Sigmoid colon (tissue), 7 donors: ENCODE measurements around the gene SETDB2. TPM values are rescaled to one million over a fixed set of nuclear protein-coding genes. Genes with fewer than 3 reads are reported as not detected.

Experiments
- DNase-seq: peaks from one replicate; pipeline ENCODE4 v3.0.0-alpha.2; 2019
- H3K27ac ChIP-seq, 4 donors: fragments of 200-600 bp; sonication (generic); one replicate each; pipeline ENCODE4 v1.5.1; 2016 to 2019; ENCODE audit warnings: mild to moderate bottlenecking in 1 of 4
- H3K27me3 ChIP-seq, 3 donors: fragments of 200-600 bp; sonication (generic); one replicate each; pipeline ENCODE4 v1.5.1; 2019; ENCODE audit warnings: mild to moderate bottlenecking in 1 of 3
- H3K36me3 ChIP-seq, 4 donors: fragments of 200-600 bp; sonication (generic); one replicate each; pipeline ENCODE4 v1.5.1; 2016 to 2019
- H3K4me1 ChIP-seq, 4 donors: fragments of 200-600 bp; sonication (generic); one replicate each; pipeline ENCODE4 v1.5.1; 2017 to 2019
- H3K4me3 ChIP-seq, 4 donors: fragments of 200-600 bp; sonication (generic); one replicate each; pipeline ENCODE4 v1.5.1; 2017 to 2019; ENCODE audit warnings: mild to moderate bottlenecking in 2 of 4, moderate library complexity in 1 of 4
- H3K9me3 ChIP-seq, 4 donors: fragments of 200-600 bp in 3 of 4; sonication (generic) in 3 of 4; one replicate each; pipeline versions ENCODE4 v1.5.1 to v1.6.1; 2013 to 2019
- CTCF ChIP-seq, 4 experiments: fragments of 450-650 bp in 3 of 4; fragments of 200-600 bp in 1 of 4; IDR thresholded peaks; one replicate each; pipeline ENCODE4 v1.5.1; 2016 to 2019; ENCODE audit warnings: antibody characterized with exemption in 4 of 4, mild to moderate bottlenecking in 3 of 4, moderate library complexity in 2 of 4
- EP300 ChIP-seq, 4 donors: sonication (generic); formaldehyde crosslinking; IDR thresholded peaks; one replicate each; pipeline ENCODE4 v1.6.1; 2017; ENCODE audit warnings: antibody characterized with exemption in 4 of 4
- POLR2A ChIP-seq, 2 donors: fragments of 450-650 bp; IDR thresholded peaks; one replicate each; pipeline ENCODE4 v1.6.1; 2016; ENCODE audit warnings: antibody characterized with exemption in 2 of 2, mild to moderate bottlenecking in 2 of 2, moderate library complexity in 2 of 2
- POLR2AphosphoS5 ChIP-seq, 4 donors: sonication (generic); formaldehyde crosslinking; IDR thresholded peaks; one replicate each; pipeline ENCODE4 v1.6.1; 2017; ENCODE audit warnings: antibody characterized with exemption in 4 of 4
- WGBS, 2 donors: extraction: QIAGEN DNeasy Blood & Tissue Kit; methylation state at CpG; one replicate each; pipeline ENCODE4 v1.1.7; 2013; 5-methylcytosine and 5-hydroxymethylcytosine counted together
- intact Hi-C: fragments of 100-400 bp; cut with DNase I; formaldehyde crosslinking; loops from one replicate; pipeline ENCODE4 v1.15.1; 2023
- polyA plus RNA-seq, 3 donors: library from polyadenylated mRNA; stranded (reverse); fragments of 200-250 nt; gene quantifications; one replicate each; pipeline ENCODE4 v1.2.3, GENCODE V29; 2013
- total RNA-seq, 4 donors: library from RNA; depleted of rRNA; stranded (reverse); fragments of >200 nt; gene quantifications; one replicate each; pipeline ENCODE4 v1.1.0, GENCODE V29; 2016
- donor health status: healthy with polysubstance abuse.
- donor health status: Bipolar disorder and iron deficiency.
- donor health status: healthy.

The SETDB2 gene
- total and polyA plus RNA-seq, 7 donors: 3.6 to 12.5 (median 7.5) TPM

- intact Hi-C loops: loop anchor here (10.0 kb wide), 1 partner anchor 717 kb away; no protein-coding TSS in a partner anchor
- H3K36me3 ChIP-seq: no peaks in the 10 kb centered on the region
- no peaks in the 10 kb centered on the region for H3K27me3 ChIP-seq
- peak overlapping the region in 3 of 4 donors; percentile 70 to 77 (median 73) for H3K27ac ChIP-seq
- peaks cover 0 to 6% (median 0%) of the 10 kb centered on the region in 4 donors for H3K9me3 ChIP-seq
- WGBS, 2 donors: 96 to 97% methylated on average over 4 of the region's 4 CpGs
- TF ChIP-seq POLR2A (IDR thresholded peaks at IDR 0.05) (no peak), POLR2AphosphoS5 (IDR thresholded peaks at IDR 0.05) (peak in 3 of 4 donors; percentile 68 to 79 (median 70)), EP300 (IDR thresholded peaks at IDR 0.05) (peak in 1 of 4 donors; percentile 28), CTCF (IDR thresholded peaks at IDR 0.05) (no peak)
- peaks cover 0 to 41% (median 22%) of the 10 kb centered on the region in 4 donors for H3K4me1 ChIP-seq
- no peak for DNase-seq
- no peak overlapping the region for H3K4me3 ChIP-seq
These were observed 36.1 kb upstream of the SETDB2 start for GRCh38 chr13:49407936-49408335.

- DNase-seq: no peak
- H3K27me3 ChIP-seq: no peaks in the 10 kb centered on the region
- peaks cover 0 to 39% (median 20%) of the 10 kb centered on the region in 4 donors for H3K4me1 ChIP-seq
- intact Hi-C loops: loop anchor here (10.0 kb wide), 1 partner anchor 716 kb away; no protein-coding TSS in a partner anchor
- TF ChIP-seq POLR2AphosphoS5 (IDR thresholded peaks at IDR 0.05) (peak in 2 of 4 donors; percentile 33 to 45), EP300 (IDR thresholded peaks at IDR 0.05) (no peak), CTCF (IDR thresholded peaks at IDR 0.05) (no peak)
- 64 to 82% methylated on average over 3 of the region's 3 CpGs for WGBS, 2 donors
- H3K4me3 ChIP-seq: no peak overlapping the region
- H3K36me3 ChIP-seq: no peaks in the 10 kb centered on the region
- peaks cover 0 to 6% (median 0%) of the 10 kb centered on the region in 4 donors for H3K9me3 ChIP-seq
- H3K27ac ChIP-seq: peak overlapping the region in 3 of 4 donors; percentile 70 to 77 (median 73)
These were observed 35.1 kb upstream of the SETDB2 start for GRCh38 chr13:49409008-49409407.

GRCh38 chr13:49410006-49410405 is 34.1 kb upstream of the SETDB2 start:
- Histone ChIP-seq H3K9me3 (peaks cover 0 to 1% (median 0%) of the 10 kb centered on the region in 4 donors), H3K27ac (peak overlapping the region in 3 of 4 donors; percentile 70 to 77 (median 73)), H3K4me1 (peaks cover 0 to 39% (median 19%) of the 10 kb centered on the region in 4 donors), H3K27me3 (no peaks in the 10 kb centered on the region), H3K4me3 (no peak overlapping the region), H3K36me3 (no peaks in the 10 kb centered on the region)
- no peak for TF ChIP-seq EP300 (IDR thresholded peaks at IDR 0.05)
- no peak for TF ChIP-seq POLR2AphosphoS5 (IDR thresholded peaks at IDR 0.05)
- TF ChIP-seq POLR2A (IDR thresholded peaks at IDR 0.05): no peak
- TF ChIP-seq CTCF (IDR thresholded peaks at IDR 0.05): no peak
- WGBS, 2 donors: 74 to 75% methylated on average over 4 of the region's 4 CpGs
- intact Hi-C loops: no loop called here
- DNase-seq: no peak

GRCh38 chr13:49410477-49410876 is 33.6 kb upstream of the SETDB2 start:
- Histone ChIP-seq H3K4me1 (peaks cover 0 to 39% (median 19%) of the 10 kb centered on the region in 4 donors), H3K36me3 (no peaks in the 10 kb centered on the region), H3K27ac (peak overlapping the region in 3 of 4 donors; percentile 70 to 77 (median 73)), H3K4me3 (no peak overlapping the region), H3K27me3 (no peaks in the 10 kb centered on the region), H3K9me3 (no peaks in the 10 kb centered on the region)
- DNase-seq: no peak
- TF ChIP-seq CTCF (IDR thresholded peaks at IDR 0.05) (no peak), POLR2A (IDR thresholded peaks at IDR 0.05) (no peak), POLR2AphosphoS5 (IDR thresholded peaks at IDR 0.05) (no peak), EP300 (IDR thresholded peaks at IDR 0.05) (no peak)
- intact Hi-C loops: no loop called here

- WGBS, 2 donors: 93 to 96% methylated on average over 5 of the region's 5 CpGs
- TF ChIP-seq POLR2A (IDR thresholded peaks at IDR 0.05): no peak
- no peak for TF ChIP-seq POLR2AphosphoS5 (IDR thresholded peaks at IDR 0.05)
- TF ChIP-seq CTCF (IDR thresholded peaks at IDR 0.05): no peak
- TF ChIP-seq EP300 (IDR thresholded peaks at IDR 0.05): no peak
- H3K4me3 ChIP-seq: no peak overlapping the region
- H3K4me1 ChIP-seq: peaks cover 0 to 39% (median 19%) of the 10 kb centered on the region in 4 donors
- H3K27ac ChIP-seq: peak overlapping the region in 1 of 4 donors; percentile 73
- intact Hi-C loops: no loop called here
- H3K36me3 ChIP-seq: no peaks in the 10 kb centered on the region
- H3K9me3 ChIP-seq: no peaks in the 10 kb centered on the region
- H3K27me3 ChIP-seq: no peaks in the 10 kb centered on the region
- no peak for DNase-seq
These were observed 32.7 kb upstream of the SETDB2 start for GRCh38 chr13:49411353-49411752.
